ENCODE results near the gene ZNF236.

Gene ZNF236

GRCh38 chr18:77007251-77007650 lies 184.9 kb downstream of the ZNF236 start:
- TF ChIP-seq CTCF (conservative IDR thresholded peaks at IDR 0.05) (no peak), ZFX (IDR thresholded peaks at IDR 0.05) (no peak)
- H3K27ac ChIP-seq: no peak overlapping the region

- H3K27ac ChIP-seq: no peak overlapping the region
- no peak for TF ChIP-seq ZFX (IDR thresholded peaks at IDR 0.05)
- TF ChIP-seq CTCF (conservative IDR thresholded peaks at IDR 0.05): no peak
These were observed 185.6 kb downstream of the ZNF236 start for GRCh38 chr18:77008006-77008405.

- TF ChIP-seq ZFX (IDR thresholded peaks at IDR 0.05): no peak
- TF ChIP-seq CTCF (conservative IDR thresholded peaks at IDR 0.05): no peak
- no peak overlapping the region for H3K27ac ChIP-seq
These were observed 186.4 kb downstream of the ZNF236 start for GRCh38 chr18:77008576-77009315.

GRCh38 chr18:77009675-77010074 lies 187.3 kb downstream of the ZNF236 start:
- H3K27ac ChIP-seq: no peak overlapping the region
- TF ChIP-seq CTCF (conservative IDR thresholded peaks at IDR 0.05): no peak
- no peak for TF ChIP-seq ZFX (IDR thresholded peaks at IDR 0.05)

- no peak for TF ChIP-seq ZFX (IDR thresholded peaks at IDR 0.05)
- no peak for TF ChIP-seq CTCF (conservative IDR thresholded peaks at IDR 0.05)
- H3K27ac ChIP-seq: no peak overlapping the region
These were observed 189.8 kb downstream of the ZNF236 start for GRCh38 chr18:77012120-77012519.

GRCh38 chr18:77012806-77013541 lies 190.6 kb downstream of the ZNF236 start:
- no peak overlapping the region for H3K27ac ChIP-seq

More at GRCh38 chr18:77012806-77013541, 190.6 kb downstream of the ZNF236 start:
- TF ChIP-seq ZFX (IDR thresholded peaks at IDR 0.05) (no peak), CTCF (conservative IDR thresholded peaks at IDR 0.05) (no peak)
